Fibroblast of peridontal ligament (primary cell): ENCODE measurements around the gene PTGES.
A peak's percentile ranks its signal among the peaks of the same experiment; 100 is the strongest.
"Not testable (repeated sequence)": the region's sequence is repeated elsewhere in the genome, so short reads cannot be mapped to it uniquely, and the experiment has no call there.

Source experiments
- DNase-seq: peaks from one replicate; pipeline ENCODE4 v3.0.0-alpha.2; 2010; ENCODE audit errors: extremely low read depth

PTGES gene

GRCh38 chr9:129770741-129771140 lies 17.9 kb upstream of the PTGES start:
- no peak for DNase-seq

GRCh38 chr9:129769669-129770068 lies 16.8 kb upstream of the PTGES start:
- no peak for DNase-seq

GRCh38 chr9:129768486-129768885 lies 15.6 kb upstream of the PTGES start:
- DNase-seq: no peak

- no peak for DNase-seq
Observed at GRCh38 chr9:129765764-129766317, 13.0 kb upstream of the PTGES start.

GRCh38 chr9:129762985-129763926 lies 10.4 kb upstream of the PTGES start:
- DNase-seq: peak; percentile 94

GRCh38 chr9:129762370-129762984 lies 9.6 kb upstream of the PTGES start:
- DNase-seq: peak; percentile 98

- DNase-seq: peak; percentile 96
Observed at GRCh38 chr9:129761901-129762369, 9.1 kb upstream of the PTGES start.

GRCh38 chr9:129761293-129761900 lies 8.6 kb upstream of the PTGES start:
- DNase-seq: peak; percentile 81

- not testable (repeated sequence) for DNase-seq
Observed at GRCh38 chr9:129760784-129761183, 7.9 kb upstream of the PTGES start.

- DNase-seq: no peak
Observed at GRCh38 chr9:129759804-129760502, 7.1 kb upstream of the PTGES start.

- DNase-seq: no peak
Observed at GRCh38 chr9:129759319-129759718, 6.5 kb upstream of the PTGES start.

GRCh38 chr9:129757045-129757444 lies 4.2 kb upstream of the PTGES start:
- DNase-seq: peak; percentile 33

- no peak for DNase-seq
Observed at GRCh38 chr9:129756191-129756590, 3.3 kb upstream of the PTGES start.

GRCh38 chr9:129755151-129755550 lies 2.3 kb upstream of the PTGES start:
- no peak for DNase-seq

- DNase-seq: peak; percentile 47
Observed at GRCh38 chr9:129751841-129752801, 721 bp downstream of the PTGES start.

- DNase-seq: peak; percentile 49
Observed at GRCh38 chr9:129750013-129750638, 2.7 kb downstream of the PTGES start.

GRCh38 chr9:129749575-129749974 lies 3.3 kb downstream of the PTGES start:
- DNase-seq: no peak

GRCh38 chr9:129749052-129749451 lies 3.8 kb downstream of the PTGES start:
- DNase-seq: not testable (repeated sequence)

GRCh38 chr9:129748249-129748648 lies 4.6 kb downstream of the PTGES start:
- no peak for DNase-seq
